CD14-positive monocyte (primary cell): Measurements from ENCODE around the gene OTOG. TPM values are rescaled to one million over a fixed set of nuclear protein-coding genes. Genes with fewer than 3 reads are reported as not detected.

ENCODE experiments used
- DNase-seq, 3 donors: peaks; one replicate each; pipeline ENCODE4 v3.0.0-alpha.2; 2011 to 2022
- H2AFZ ChIP-seq: 2 replicates; pipeline ENCODE4 v1.6.0; 2012; ENCODE audit warnings: mild to moderate bottlenecking, low read depth, low read length, inconsistent platforms; ENCODE audit not compliant: insufficient read depth, poor library complexity, severe bottlenecking
- H3K27ac ChIP-seq, 2 donors: 1 replicate in 1 of 2; 2 replicates in 1 of 2; pipeline ENCODE4 v1.5.1; 2012 to 2013; ENCODE audit warnings: low read length in 2 of 2, control low read depth in 1 of 2, inconsistent platforms in 1 of 2, low read depth in 1 of 2, mild to moderate bottlenecking in 1 of 2
- H3K27me3 ChIP-seq, 2 donors: one replicate each; pipeline versions ENCODE4 v1.6.0 to v1.6.1; 2011 to 2013; ENCODE audit warnings: low read length in 2 of 2; ENCODE audit not compliant: control insufficient read depth in 2 of 2, insufficient read depth in 2 of 2
- H3K36me3 ChIP-seq, 2 donors: replicated peaks in 1 of 2; 1 replicate in 1 of 2; 2 replicates in 1 of 2; pipeline versions ENCODE4 v1.5.1 to v1.6.1; 2012 to 2013; ENCODE audit warnings: low read length in 2 of 2, control low read depth in 1 of 2, inconsistent platforms in 1 of 2, mild to moderate bottlenecking in 1 of 2; ENCODE audit not compliant: insufficient read depth in 2 of 2, control insufficient read depth in 1 of 2
- H3K4me1 ChIP-seq, 2 donors: 1 replicate in 1 of 2; 2 replicates in 1 of 2; pipeline versions ENCODE4 v1.5.1 to v1.6.1; 2012 to 2013; ENCODE audit warnings: low read length in 2 of 2, control low read depth in 1 of 2, inconsistent platforms in 1 of 2, mild to moderate bottlenecking in 1 of 2, moderate library complexity in 1 of 2; ENCODE audit not compliant: insufficient read depth in 2 of 2, control insufficient read depth in 1 of 2
- H3K4me2 ChIP-seq: replicated peaks from 2 replicates; pipeline ENCODE3; 2012; ENCODE audit warnings: low read length, moderate library complexity, mild to moderate bottlenecking; ENCODE audit not compliant: poor library complexity, severe bottlenecking; ENCODE audit errors: extremely low read depth
- H3K4me3 ChIP-seq, 3 experiments: fragments of 200-600 bp in 1 of 3; sonication (generic) in 1 of 3; replicated peaks in 1 of 3; 1 replicate in 2 of 3; 2 replicates in 1 of 3; pipeline ENCODE4 v1.5.1; 2011 to 2013; ENCODE audit warnings: low read length in 3 of 3, mild to moderate bottlenecking in 3 of 3, control low read depth in 2 of 3, low read depth in 2 of 3, inconsistent platforms in 1 of 3, moderate library complexity in 1 of 3
- H3K79me2 ChIP-seq: 2 replicates; pipeline ENCODE4 v1.6.0; 2012; ENCODE audit warnings: mild to moderate bottlenecking, control low read depth, inconsistent platforms, low read length, moderate library complexity; ENCODE audit not compliant: insufficient read depth
- H3K9ac ChIP-seq: 2 replicates; pipeline ENCODE4 v1.6.0; 2017; ENCODE audit warnings: low read length, mild to moderate bottlenecking; ENCODE audit not compliant: insufficient read depth, poor library complexity, severe bottlenecking
- H3K9me3 ChIP-seq, 2 donors: replicated peaks in 1 of 2; 1 replicate in 1 of 2; 2 replicates in 1 of 2; pipeline versions ENCODE4 v1.5.1 to v1.6.1; 2012 to 2013; ENCODE audit warnings: low read length in 2 of 2, control low read depth in 1 of 2; ENCODE audit not compliant: control insufficient read depth in 1 of 2, insufficient read depth in 1 of 2
- H4K20me1 ChIP-seq: 2 replicates; pipeline ENCODE4 v1.6.0; 2012; ENCODE audit warnings: mild to moderate bottlenecking, low read length, control low read depth, moderate library complexity; ENCODE audit not compliant: insufficient read depth
- H3K27ac Mint-ChIP-seq, 7 donors: one replicate each; pipeline ENCODE4 v1.8.0; 2020; ENCODE audit warnings: mild to moderate bottlenecking in 7 of 7, mixed read lengths in 7 of 7, moderate library complexity in 6 of 7, inconsistent platforms in 2 of 7
- H3K27me3 Mint-ChIP-seq, 3 donors: one replicate each; pipeline ENCODE4 v1.8.0; 2021 to 2022; ENCODE audit warnings: low read depth in 3 of 3, mild to moderate bottlenecking in 3 of 3, mixed read lengths in 3 of 3, moderate library complexity in 3 of 3, inconsistent platforms in 1 of 3
- H3K36me3 Mint-ChIP-seq, 2 donors: one replicate each; pipeline ENCODE4 v1.8.0; 2020; ENCODE audit warnings: mixed read lengths in 2 of 2, inconsistent platforms in 1 of 2, mild to moderate bottlenecking in 1 of 2
- H3K4me1 Mint-ChIP-seq: one replicate; pipeline ENCODE4 v1.8.0; 2020; ENCODE audit warnings: mild to moderate bottlenecking, mixed read lengths
- H3K4me3 Mint-ChIP-seq, 2 donors: one replicate each; pipeline ENCODE4 v1.8.0; 2020; ENCODE audit warnings: mild to moderate bottlenecking in 2 of 2, mixed read lengths in 2 of 2, moderate library complexity in 1 of 2
- H3K9me3 Mint-ChIP-seq, 7 donors: one replicate each; pipeline ENCODE4 v1.8.0; 2020 to 2022; ENCODE audit warnings: mixed read lengths in 7 of 7, mild to moderate bottlenecking in 6 of 7, moderate library complexity in 6 of 7, inconsistent platforms in 2 of 7
- CTCF ChIP-seq: fragments of 200-600 bp; IDR thresholded peaks from one replicate; pipeline ENCODE4 v1.8.0; 2022; ENCODE audit warnings: antibody characterized with exemption, mild to moderate bottlenecking
- WGBS: methylation state at CpG from one replicate; pipeline ENCODE4 v1.1.5; 2013; ENCODE audit warnings: missing lambda C conversion rate; ENCODE audit not compliant: insufficient coverage; 5-methylcytosine and 5-hydroxymethylcytosine counted together
- intact Hi-C, 2 donors: fragments of 100-400 bp; cut with micrococcal nuclease; formaldehyde crosslinking; loops; one replicate each; pipeline versions ENCODE4 v1.15.0 to v1.15.1; 2023
- polyA plus RNA-seq, 3 donors: library from polyadenylated mRNA; depleted of rRNA in 1 of 3; unstranded in 2 of 3; stranded (reverse) in 1 of 3; fragments of 300-500 nt in 2 of 3; fragments of >200 nt in 1 of 3; fragmentation: Illumina TruSeq in 2 of 3; gene quantifications; 1 replicate in 2 of 3; 2 replicates in 1 of 3; pipeline ENCODE4 v1.2.3, GENCODE V29; 2012 to 2021

OTOG gene
- polyA plus RNA-seq, 3 donors = not detected

GRCh38 chr11:17672469-17672868, 125.4 kb downstream of the OTOG start:
- WGBS = 94% methylated on average over 6 of the region's 7 CpGs
- H3K79me2 ChIP-seq = no peaks in the 10 kb centered on the region

GRCh38 chr11:17673951-17674350, 126.9 kb downstream of the OTOG start:
- no peak for DNase-seq
- H3K9ac ChIP-seq = no peak overlapping the region
- intact Hi-C loops = no loop called here
- no CpG with 5 or more reads among the region's 1 CpG for WGBS
- peaks cover 0 to 12% (median 9%) of the 10 kb centered on the region in 7 donors for H3K9me3 Mint-ChIP-seq
- H3K27me3 ChIP-seq = no peaks in the 10 kb centered on the region
- no peaks in the 10 kb centered on the region for H3K4me1 ChIP-seq
- H3K4me2 ChIP-seq = no peak overlapping the region
- no peak overlapping the region for H3K27ac Mint-ChIP-seq
- H4K20me1 ChIP-seq = no peaks in the 10 kb centered on the region
- H3K4me3 ChIP-seq = no peak overlapping the region
- H3K36me3 Mint-ChIP-seq = no peaks in the 10 kb centered on the region
- H3K27me3 Mint-ChIP-seq = peaks cover 5 to 6% (median 6%) of the 10 kb centered on the region in 3 donors
- H3K36me3 ChIP-seq = no peaks in the 10 kb centered on the region
- no peaks in the 10 kb centered on the region for H3K4me1 Mint-ChIP-seq
- H2AFZ ChIP-seq = no peak overlapping the region
- no peak overlapping the region for H3K27ac ChIP-seq
- no peak overlapping the region for H3K4me3 Mint-ChIP-seq
- peaks cover 0 to 6% of the 10 kb centered on the region in 2 donors for H3K9me3 ChIP-seq
- H3K79me2 ChIP-seq = no peaks in the 10 kb centered on the region
- no peak for TF ChIP-seq CTCF

More at GRCh38 chr11:17672469-17672868, 125.4 kb downstream of the OTOG start:
- intact Hi-C loops = no loop called here
- Histone ChIP-seq H3K36me3 (no peaks in the 10 kb centered on the region), H3K4me2 (no peak overlapping the region), H3K9me3 (peaks cover 0 to 6% of the 10 kb centered on the region in 2 donors), H2AFZ (no peak overlapping the region), H3K4me3 (no peak overlapping the region), H3K4me1 (no peaks in the 10 kb centered on the region), H4K20me1 (no peaks in the 10 kb centered on the region), H3K9ac (no peak overlapping the region), H3K27ac (no peak overlapping the region), H3K27me3 (no peaks in the 10 kb centered on the region)
- H3K27me3 Mint-ChIP-seq = peaks cover 4 to 6% (median 5%) of the 10 kb centered on the region in 3 donors
- H3K9me3 Mint-ChIP-seq = peaks cover 0 to 12% (median 9%) of the 10 kb centered on the region in 7 donors
- no peak overlapping the region for H3K27ac Mint-ChIP-seq
- no peaks in the 10 kb centered on the region for H3K36me3 Mint-ChIP-seq
- no peak for DNase-seq
- no peaks in the 10 kb centered on the region for H3K4me1 Mint-ChIP-seq
- no peak overlapping the region for H3K4me3 Mint-ChIP-seq
- TF ChIP-seq CTCF = no peak
